NCI-H187 (cell line): ENCODE measurements around the gene BBS9.
"Not testable (repeated sequence)": the region's sequence is repeated elsewhere in the genome, so short reads cannot be mapped to it uniquely, and the experiment has no call there.

Experiments
- DNase-seq, 2 experiments: peaks; one replicate each; lab custom pipeline; 2025; lab: John Stamatoyannopoulos, UW

Gene BBS9

DNA sequence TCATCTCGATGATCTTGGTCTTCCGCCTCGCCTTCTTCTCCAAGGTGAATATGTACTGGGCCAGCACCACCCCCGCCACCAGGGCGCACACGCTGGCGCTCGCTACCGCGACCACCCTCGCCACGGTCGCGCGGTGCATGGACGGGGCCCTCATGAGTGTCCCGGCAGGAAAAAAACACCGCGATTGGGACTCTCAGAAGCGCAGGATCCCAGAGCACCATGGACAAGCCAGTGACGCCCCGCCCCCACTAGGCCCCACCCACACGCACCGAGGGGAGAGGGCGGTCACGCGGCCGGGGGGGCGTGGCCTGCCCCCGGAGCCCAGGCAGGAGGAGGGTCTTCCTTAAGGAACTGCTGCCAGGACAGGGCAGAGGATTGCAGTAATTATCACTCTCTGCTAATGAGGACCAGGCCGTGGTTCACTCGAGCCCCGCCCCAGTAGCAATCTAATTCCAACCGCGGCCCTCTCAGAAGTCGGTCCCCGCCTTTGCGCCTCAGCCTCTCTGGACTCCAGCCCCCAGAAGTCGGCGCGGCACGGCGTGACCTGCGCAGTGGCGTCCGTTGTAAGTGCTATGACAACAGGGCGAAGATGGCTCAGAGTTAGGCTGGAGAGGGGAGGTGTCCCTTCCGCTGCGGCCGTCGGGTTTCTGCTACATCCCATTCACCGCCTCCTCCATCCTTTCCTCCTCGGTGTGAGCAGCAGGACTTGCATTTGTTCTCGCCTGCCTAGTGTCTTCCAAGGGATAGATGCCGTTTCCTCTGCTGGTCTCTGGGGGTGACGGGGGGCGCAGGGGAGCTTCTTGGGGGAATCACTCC, at the start of gene BBS9:
Gene BBS9 (plus strand): TSS at position 575 of the 816 bp plus-strand sequence. CDS start 16,689 bp downstream, outside the sequence.
- peak; percentile 82 to 99 for DNase-seq

DNA sequence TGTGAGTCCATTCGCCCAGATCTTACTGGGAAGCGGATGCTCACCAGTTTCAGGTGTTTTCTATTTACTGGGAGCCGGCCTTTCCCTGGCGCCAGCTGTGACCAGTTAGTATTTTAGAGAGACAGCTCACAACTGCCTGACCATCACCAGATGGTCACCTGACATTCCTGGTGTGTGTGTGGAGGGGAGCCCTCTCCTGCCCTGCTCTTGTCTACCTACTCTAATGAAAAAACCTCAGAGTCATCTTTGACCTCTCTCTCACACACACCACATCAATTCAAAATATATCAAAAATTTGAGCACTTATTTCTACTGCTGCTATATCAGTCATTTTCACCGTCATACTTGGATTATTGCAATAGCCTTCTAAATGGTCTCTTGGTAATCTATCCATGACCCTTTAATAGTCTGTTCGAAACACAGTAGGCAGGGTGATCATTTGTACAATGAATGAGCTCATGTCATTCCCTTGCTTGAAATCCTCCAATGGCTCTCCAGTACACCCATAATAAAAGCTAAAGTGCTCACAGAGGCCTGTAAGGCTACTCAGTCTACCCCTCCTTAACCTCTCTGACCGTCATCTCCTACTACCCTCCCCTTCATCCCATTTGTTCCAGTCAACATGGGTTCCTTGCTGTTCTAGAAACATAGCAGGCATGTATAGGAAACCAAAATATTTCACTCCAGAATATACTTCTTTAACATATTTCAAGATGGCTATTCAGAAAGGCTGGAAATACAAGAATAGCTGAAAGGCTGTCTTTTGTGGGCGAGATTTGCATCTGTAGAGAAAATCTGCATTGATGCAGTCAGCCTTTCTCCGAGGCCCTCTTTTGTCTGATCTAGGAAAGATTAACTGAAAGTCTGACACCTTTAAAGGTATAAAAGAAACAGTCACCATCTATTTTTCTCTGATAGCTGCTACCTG, 49.3 kb upstream of the BBS9 start:
- DNase-seq = no peak

DNA sequence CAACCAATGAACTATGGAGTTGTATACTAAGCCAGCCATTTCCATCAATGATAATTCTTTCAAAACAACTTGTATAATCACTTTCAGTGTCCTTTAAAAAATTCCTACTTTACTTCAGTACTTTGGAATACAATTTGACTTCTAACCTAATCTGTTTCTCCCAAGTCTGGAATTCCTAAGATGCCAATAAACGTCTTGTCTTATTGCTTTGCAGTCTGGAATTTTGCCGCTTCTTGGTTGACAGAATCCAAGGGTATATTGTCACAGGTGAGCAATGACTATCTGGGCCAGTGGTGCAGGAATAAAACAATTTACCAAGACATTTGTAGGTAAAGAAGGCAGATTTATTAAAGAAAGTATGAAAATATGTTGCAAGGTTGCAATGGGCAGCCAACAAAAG, 42.0 kb upstream of the BBS9 start:
- no peak for DNase-seq

GRCh38 chr7:33087858-33088257, 41.5 kb upstream of the BBS9 start:
- no peak for DNase-seq

GRCh38 chr7:33089142-33089541, 40.2 kb upstream of the BBS9 start:
- no peak for DNase-seq

- DNase-seq = no peak
Measured at GRCh38 chr7:33091111-33091531, 38.2 kb upstream of the BBS9 start.

GRCh38 chr7:33091641-33092191, 37.6 kb upstream of the BBS9 start:
- no peak for DNase-seq

- DNase-seq = no peak
Measured at GRCh38 chr7:33093266-33093665, 36.1 kb upstream of the BBS9 start.

- not testable (repeated sequence) for DNase-seq
Measured at GRCh38 chr7:33094745-33095275, 34.6 kb upstream of the BBS9 start.

DNA sequence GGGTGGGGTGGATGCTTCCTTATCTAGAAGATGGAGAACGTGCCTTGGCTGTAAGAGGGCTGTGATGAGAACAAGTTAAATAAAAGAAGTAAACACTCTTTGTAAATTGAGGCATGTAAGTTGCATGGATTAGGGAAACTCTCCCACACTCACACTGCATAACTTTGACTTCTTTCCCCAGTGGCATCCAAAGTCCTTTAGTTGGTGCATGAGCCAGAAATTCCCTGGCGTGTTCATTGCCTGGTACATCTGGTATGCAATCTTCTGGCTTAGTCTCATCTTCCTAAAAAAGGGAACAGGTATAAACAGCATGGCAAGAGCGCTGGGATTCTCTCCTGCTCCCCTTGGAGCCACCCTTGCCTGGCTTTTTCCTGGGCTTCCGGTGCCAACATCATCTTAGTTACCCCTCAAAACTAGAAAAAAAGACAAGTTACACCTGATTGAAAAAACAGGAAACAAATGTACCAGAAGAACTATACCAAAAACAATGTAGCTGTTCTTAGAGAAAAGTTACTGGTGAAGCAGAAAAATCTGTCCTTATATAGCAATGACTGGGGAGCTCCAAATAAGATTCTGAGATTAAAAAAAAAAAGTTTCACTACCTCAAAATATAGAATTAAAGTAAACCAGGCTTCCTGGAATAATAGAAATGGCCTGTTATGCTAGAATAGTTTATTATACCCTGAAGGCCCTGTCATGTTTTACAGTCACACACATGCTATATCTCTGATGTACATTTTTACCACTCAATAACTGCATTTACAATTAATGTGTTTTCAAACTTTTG, 30.0 kb upstream of the BBS9 start:
- no peak for DNase-seq

DNA sequence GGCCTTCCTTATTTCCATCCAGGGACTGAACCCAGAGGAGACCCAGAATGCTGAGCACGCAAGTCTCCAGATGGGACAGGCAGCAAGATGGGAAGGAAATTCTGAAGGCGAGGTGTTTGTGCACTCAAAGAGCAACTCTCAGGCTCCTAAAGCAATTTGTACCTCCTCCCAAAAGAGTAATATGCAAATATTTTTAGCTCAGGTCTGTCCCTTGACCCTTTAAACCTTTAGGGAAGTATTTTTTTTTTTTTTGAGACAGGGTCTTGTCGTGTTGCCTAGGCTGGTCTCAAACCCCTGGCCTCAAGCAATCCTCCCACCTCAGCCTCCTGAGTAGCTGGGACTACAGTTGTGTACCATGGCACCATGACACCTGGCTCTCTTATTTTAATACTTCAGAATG, 28.6 kb upstream of the BBS9 start:
- no peak for DNase-seq

DNA sequence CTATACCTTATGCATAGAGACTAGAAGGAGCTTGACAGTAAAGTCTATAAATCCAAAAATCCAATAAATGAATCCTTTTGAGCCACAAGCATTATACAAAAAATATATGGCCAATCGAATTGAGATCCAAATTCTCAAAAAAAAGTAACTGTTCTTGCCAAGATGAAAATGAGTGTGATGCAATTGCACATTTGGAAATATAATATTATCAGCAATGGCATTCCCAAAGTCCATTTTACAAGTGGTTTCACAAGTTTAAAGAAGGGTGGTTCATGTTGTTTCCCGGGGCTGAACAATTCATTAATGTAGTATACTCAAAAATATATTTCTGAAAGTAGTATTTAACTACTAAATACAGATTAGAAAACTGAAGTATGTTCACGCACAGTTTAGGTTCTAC, 27.5 kb upstream of the BBS9 start:
- no peak for DNase-seq

GRCh38 chr7:33107136-33108066, 22.0 kb upstream of the BBS9 start:
- DNase-seq = no peak

- no peak for DNase-seq
Measured at GRCh38 chr7:33108554-33109004, 20.8 kb upstream of the BBS9 start.

DNA sequence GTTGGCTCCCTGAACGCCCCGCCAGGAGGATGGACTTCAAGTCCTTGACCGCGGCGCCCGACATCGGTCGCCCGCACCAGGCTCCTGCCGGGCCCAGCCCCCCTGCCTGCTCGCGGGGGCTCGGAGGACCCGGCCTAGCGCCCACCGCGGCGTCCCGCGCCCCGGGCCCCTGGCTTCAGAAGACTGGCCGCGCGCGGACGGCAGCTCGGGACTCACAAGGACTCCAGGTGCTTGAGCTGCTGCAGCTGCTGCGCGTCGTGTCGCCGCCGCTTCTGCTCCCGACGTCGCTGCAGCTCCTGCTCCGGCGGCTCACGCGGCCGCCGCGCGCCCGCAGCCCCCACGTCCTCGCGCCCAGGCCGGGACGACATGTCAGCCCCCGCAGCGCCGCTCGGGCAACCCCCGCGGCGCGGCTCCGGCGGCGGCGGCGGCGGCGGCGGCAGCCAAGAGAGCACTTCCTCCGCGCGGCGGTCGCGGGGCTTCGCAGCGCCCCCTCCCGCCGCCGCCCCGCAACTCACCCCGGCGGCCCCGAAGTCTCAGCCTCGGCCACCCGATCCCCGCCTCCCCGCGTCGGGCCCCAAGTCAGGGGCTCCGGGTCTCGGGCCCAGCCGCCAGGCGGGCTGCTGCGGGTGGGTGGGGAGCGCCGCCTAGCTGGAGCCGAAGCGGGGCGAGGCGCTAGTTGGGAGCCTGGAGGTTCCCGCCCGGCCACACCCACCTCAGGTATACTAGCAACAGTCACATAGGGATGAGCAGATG, 20.2 kb upstream of the BBS9 start, which contains the start of gene RP9:
Gene RP9 (minus strand): TSS at position 400 of the 753 bp plus-strand sequence. CDS start 32 bp downstream, at position 368.
- peak; percentile 31 to 62 for DNase-seq

- no peak for DNase-seq
Measured at GRCh38 chr7:33109758-33110238, 19.6 kb upstream of the BBS9 start.

GRCh38 chr7:33111614-33112013, 17.8 kb upstream of the BBS9 start:
- DNase-seq = no peak

DNA sequence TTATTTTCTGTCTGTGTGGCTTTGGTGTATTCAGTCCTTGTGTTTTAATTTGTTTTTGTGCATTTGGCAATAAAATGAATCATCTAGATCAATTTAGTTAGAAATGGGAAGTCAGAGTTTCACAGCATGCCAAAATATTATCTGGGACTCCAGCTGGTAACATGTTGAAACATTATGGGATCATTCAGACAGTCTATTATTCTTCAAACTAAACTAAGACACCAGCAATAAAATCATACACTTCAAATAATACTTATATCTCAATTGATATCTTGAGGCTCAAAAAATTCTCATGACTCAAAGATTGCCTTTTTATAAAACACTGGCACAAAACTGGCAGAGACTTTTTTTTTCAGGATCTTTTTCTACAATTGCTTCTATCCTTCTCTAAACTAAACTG, 14.4 kb upstream of the BBS9 start:
- DNase-seq = no peak

- no peak for DNase-seq
Measured at GRCh38 chr7:33118383-33118782, 11.0 kb upstream of the BBS9 start.
